CD4-positive, alpha-beta T cell treated with Interferon gamma for 1 hour (primary cell): ENCODE data around the gene ZBTB20.
"Not testable (repeated sequence)": the region's sequence is repeated elsewhere in the genome, so short reads cannot be mapped to it uniquely, and the experiment has no call there.

Experiments
- DNase-seq: peaks from one replicate; pipeline ENCODE4 v3.0.0-alpha.2; 2020

Gene ZBTB20

GRCh38 chr3:115146418-115147328 lies at the start of gene ZBTB20:
Gene ZBTB20, minus strand, starts transcription at chr3:115147288.
- DNase-seq, result peak; percentile 77

GRCh38 chr3:115194476-115194875 lies 47.4 kb upstream of the ZBTB20 start:
- no peak for DNase-seq

GRCh38 chr3:115190747-115191146 lies 43.7 kb upstream of the ZBTB20 start:
- DNase-seq, result no peak

- DNase-seq, result peak; percentile 6
Measured at GRCh38 chr3:115187149-115187757, 40.2 kb upstream of the ZBTB20 start.

- no peak for DNase-seq
Measured at GRCh38 chr3:115186351-115187148, 39.5 kb upstream of the ZBTB20 start.

- not testable (repeated sequence) for DNase-seq
Measured at GRCh38 chr3:115184859-115185572, 37.9 kb upstream of the ZBTB20 start.

- DNase-seq, result not testable (repeated sequence)
Measured at GRCh38 chr3:115178930-115179329, 31.8 kb upstream of the ZBTB20 start.

GRCh38 chr3:115169808-115170207 lies 22.7 kb upstream of the ZBTB20 start:
- DNase-seq, result no peak

GRCh38 chr3:115165701-115166100 lies 18.6 kb upstream of the ZBTB20 start:
- DNase-seq, result no peak

- DNase-seq, result peak; percentile 19
Measured at GRCh38 chr3:115165266-115165665, 18.2 kb upstream of the ZBTB20 start.

- no peak for DNase-seq
Measured at GRCh38 chr3:115164374-115165221, 17.5 kb upstream of the ZBTB20 start.

GRCh38 chr3:115162759-115163158 lies 15.7 kb upstream of the ZBTB20 start:
- no peak for DNase-seq

- no peak for DNase-seq
Measured at GRCh38 chr3:115161866-115162265, 14.8 kb upstream of the ZBTB20 start.

- DNase-seq, result no peak
Measured at GRCh38 chr3:115161168-115161834, 14.2 kb upstream of the ZBTB20 start.

- DNase-seq, result no peak
Measured at GRCh38 chr3:115160295-115160694, 13.2 kb upstream of the ZBTB20 start.

GRCh38 chr3:115156046-115156654 lies 9.1 kb upstream of the ZBTB20 start:
- DNase-seq, result no peak

GRCh38 chr3:115154611-115155010 lies 7.5 kb upstream of the ZBTB20 start:
- DNase-seq, result no peak

GRCh38 chr3:115151921-115152320 lies 4.8 kb upstream of the ZBTB20 start:
- no peak for DNase-seq

- DNase-seq, result no peak
Measured at GRCh38 chr3:115148142-115148790, 1.2 kb upstream of the ZBTB20 start.
